HG03439 (cell line): Measurements from ENCODE around the gene SFMBT2.

Experiments used
- ATAC-seq: cut with Tn5 transposase; IDR thresholded peaks from one replicate; pipeline ENCODE4 v1.9.1; 2021; ENCODE audit warnings: mild to moderate bottlenecking, moderate library complexity; ENCODE audit not compliant: unreplicated experiment

Gene SFMBT2

GRCh38 chr10:7426349-7426748 lies 15.5 kb upstream of the SFMBT2 start:
- no peak for ATAC-seq

- ATAC-seq = no peak
Measured at GRCh38 chr10:7425691-7426090, 14.9 kb upstream of the SFMBT2 start.

DNA sequence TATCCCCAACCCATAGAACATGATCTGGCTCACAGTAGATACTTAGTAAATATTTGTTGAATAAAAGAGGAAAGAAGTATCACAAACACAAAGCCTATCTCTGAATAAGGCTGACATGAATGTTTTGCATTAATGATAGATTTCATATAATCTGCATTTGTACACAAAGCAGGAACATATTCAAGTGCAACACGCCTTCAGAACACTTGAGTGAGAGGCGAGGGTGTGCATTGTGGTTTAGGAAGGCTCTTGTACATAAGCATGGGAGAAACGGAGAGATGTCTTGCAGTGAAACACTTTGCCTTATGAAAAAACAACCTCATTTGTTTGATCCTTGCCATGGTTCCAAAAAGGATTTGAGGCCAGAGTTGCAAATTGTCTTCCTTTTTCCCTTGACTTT lies 14.1 kb upstream of the SFMBT2 start:
- ATAC-seq = no peak

GRCh38 chr10:7424315-7424714 lies 13.5 kb upstream of the SFMBT2 start:
- no peak for ATAC-seq

DNA sequence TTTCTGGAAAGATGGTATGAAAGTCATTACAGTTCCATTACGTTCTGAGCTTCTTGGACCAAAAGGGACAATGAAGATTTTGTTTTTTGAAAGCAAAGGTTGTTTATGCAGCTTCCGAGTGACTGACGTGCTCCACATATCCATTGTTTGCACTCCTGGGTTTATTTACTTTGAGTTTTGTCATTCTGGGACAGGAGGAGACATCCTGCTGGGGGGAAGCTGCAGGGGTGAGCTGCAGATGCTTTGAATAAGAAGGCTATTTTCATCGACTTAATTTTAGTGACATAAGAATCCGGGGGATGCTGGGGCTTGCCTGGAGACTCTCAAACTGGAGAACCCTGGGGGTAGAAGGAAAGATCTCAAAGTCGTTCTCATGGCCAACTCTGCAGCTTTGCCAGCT lies 12.7 kb upstream of the SFMBT2 start:
- no peak for ATAC-seq

- ATAC-seq = no peak
Measured at GRCh38 chr10:7421526-7421925, 10.7 kb upstream of the SFMBT2 start.

DNA sequence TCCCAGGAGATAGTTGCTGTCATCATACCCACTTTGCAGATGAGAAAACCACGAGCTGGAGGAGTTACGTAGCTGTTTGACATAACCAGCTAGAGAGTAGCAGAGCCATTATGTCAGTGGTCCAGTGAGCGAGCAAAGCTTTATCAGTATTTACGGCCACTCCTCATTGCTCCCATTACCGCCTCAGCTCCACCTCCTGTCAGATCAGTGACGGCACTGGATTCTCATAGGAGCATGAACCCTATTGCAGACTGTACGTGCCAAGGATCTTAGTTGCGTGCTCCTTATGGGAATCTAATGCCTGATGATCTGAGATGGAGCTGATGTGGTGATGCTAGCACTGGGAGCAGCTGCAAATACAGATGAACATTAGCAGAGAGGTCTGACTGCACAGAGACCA lies 9.2 kb upstream of the SFMBT2 start:
- ATAC-seq = no peak

DNA sequence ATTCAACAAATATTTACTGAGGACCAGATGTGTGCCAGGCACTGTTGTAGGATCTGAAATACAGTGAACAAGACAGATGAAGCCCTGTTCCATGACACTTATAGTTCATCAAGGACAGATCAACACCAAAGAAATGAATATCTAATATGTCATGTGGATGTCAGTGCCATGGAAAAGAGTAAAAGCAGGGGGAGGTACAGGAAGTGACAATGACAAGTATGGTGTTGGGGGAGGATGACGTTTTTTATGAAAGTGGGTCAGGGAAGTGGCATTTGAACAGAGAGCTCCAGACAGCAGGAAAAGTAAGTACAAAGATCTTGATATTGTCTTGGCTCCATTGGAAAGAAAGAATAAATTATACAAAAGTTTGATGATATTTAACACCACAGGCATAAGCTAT lies 7.0 kb upstream of the SFMBT2 start:
- no peak for ATAC-seq

DNA sequence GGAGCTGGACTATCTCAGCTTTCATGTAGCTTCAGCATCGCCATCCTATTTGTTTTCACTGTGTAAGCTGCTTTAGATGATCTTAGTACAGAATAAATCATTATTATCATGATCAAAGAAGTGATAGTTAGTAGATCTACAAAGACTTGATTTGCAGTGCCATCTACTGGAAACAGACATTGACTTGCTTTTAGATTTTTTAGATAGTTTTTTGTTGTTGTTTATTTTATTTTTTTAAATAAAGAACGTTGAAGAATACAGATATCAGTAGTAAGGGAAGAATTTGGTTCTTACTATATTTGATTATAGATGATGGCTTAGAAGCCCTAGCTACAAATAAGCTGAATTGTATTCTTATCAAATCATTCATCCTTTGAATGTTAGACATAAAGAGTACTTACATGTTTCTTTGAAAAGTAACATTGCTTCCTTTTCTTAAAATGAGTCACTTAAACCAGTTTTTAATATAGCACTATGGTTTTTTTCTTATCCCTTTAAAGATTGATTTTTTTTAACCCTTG lies 6.3 kb upstream of the SFMBT2 start:
- ATAC-seq = no peak

GRCh38 chr10:7414766-7415165 lies 3.9 kb upstream of the SFMBT2 start:
- ATAC-seq = no peak

- no peak for ATAC-seq
Measured at GRCh38 chr10:7412928-7413282, 2.1 kb upstream of the SFMBT2 start.

- no peak for ATAC-seq
Measured at GRCh38 chr10:7412237-7412927, 1.5 kb upstream of the SFMBT2 start.

- ATAC-seq = no peak
Measured at GRCh38 chr10:7411671-7412128, 866 bp upstream of the SFMBT2 start.

GRCh38 chr10:7410301-7410861 lies 453 bp downstream of the SFMBT2 start:
- ATAC-seq = peak; percentile 8

GRCh38 chr10:7409732-7410168 lies 1.1 kb downstream of the SFMBT2 start:
- no peak for ATAC-seq

DNA sequence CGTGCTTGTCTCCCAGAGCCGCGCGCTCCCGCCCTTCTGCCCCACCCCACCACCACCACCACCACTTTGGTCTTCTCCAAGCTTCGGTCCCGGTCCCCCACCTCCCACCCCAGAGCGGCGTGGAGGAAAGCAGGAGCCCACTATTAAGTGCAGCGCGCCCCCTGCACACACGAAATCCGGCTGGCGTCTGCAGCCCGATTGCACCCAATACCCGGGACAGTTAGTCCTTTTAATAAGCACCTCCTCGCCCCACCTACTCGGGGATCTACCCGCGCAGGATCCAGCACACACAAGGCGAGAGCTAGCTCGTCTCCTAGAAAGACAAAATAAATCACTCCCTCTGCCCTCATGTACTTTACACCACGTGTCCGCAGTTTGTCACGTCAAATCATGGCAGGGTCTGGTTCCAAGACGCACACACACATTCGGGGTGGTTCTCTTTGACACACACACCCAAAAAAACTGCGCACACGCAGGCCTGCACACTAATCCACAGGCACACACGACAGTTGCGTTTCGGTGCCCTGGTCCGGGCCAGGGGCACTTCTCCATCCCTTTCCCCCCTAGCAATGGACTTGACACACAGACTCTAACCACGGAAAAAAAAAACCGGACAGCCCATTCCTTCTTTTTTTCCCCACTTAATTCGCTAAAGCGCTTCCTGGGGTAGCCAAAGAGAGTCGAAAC lies 1.6 kb downstream of the SFMBT2 start:
- peak; percentile 41 for ATAC-seq

DNA sequence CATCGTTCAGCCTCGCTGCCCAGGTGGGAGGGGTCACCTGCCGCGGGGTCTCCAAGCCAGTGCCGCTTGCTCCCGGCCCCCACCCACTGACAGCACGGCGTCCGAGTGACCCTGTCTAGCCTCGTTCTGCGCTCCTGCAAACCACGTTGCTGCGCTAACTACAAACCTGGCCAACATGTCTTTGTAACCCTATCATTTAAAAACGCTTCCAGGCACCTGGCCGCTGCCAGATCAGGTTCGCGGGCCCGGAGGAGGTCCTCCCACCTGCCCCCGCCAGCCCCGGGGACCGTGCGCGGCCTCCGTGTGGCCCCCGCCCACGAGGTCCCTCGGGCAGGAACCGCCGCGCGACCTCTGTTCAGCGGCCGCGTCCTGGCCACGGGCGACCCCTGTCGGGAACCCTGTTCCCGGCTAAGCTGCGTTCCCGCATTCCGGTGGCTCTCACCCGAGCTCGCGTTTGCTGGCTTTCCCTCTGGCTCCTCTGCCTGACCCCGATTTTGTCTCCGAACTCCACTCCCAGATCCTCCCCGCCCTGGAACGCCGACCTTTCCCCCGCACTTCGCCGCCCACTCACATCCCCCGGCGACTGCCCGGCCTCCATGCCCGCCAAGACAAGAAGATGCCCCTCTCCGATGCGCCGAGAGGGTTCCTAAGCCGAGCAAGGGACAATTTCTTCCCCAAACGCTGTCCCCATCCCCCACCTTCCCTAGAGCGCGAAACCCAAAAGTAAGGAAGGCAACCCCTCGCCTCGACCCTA lies 2.4 kb downstream of the SFMBT2 start:
- no peak for ATAC-seq

GRCh38 chr10:7407368-7408290 lies 3.2 kb downstream of the SFMBT2 start:
- no peak for ATAC-seq

DNA sequence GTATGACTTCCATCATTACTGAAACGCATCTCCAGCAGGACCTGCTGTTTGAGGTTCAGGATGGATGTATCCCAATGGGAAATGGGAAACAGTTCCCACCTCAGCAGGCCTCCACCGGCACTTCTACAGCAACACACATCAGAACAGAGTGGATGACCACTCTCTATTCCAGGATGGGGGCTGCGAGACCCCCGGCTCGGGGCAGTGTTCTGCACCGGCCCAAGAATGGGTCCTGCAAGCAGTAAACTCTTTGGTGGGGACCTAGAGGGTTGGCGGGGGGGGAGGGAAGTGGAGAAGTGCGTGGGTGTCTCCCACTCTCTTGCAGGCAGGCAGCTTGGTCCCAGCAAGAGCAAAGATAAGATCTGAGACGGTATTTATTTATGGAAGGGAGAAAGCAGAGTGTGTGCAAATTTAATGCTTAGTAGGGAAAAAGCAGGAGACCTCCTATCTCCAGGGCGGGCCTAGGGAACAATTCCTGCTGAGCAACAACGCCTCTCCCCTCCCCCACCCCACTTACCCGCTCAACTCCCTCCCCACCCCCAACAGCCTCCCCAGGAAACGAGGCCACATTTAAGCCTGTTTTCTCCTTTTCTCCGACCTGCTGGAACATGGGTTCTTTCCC lies 4.0 kb downstream of the SFMBT2 start:
- no peak for ATAC-seq

GRCh38 chr10:7405637-7406036 lies 5.2 kb downstream of the SFMBT2 start:
- ATAC-seq = no peak
